B cell (primary cell): ENCODE results near the gene ACP7. TPM values are rescaled to one million over a fixed set of nuclear protein-coding genes. Genes with fewer than 3 reads are reported as not detected.

Source experiments
- ATAC-seq: fragments of 200-7000 bp; cut with Tn5 transposase; one replicate; pipeline ENCODE4 v1.10.0; 2021; ENCODE audit warnings: low read depth, mild to moderate bottlenecking, moderate number of reproducible peaks, moderate library complexity
- CTCF ChIA-PET: fragments of 350-600 bp; sonication (Branson Sonifier 250); formaldehyde crosslinking; loops from one replicate; lab custom pipeline; 2021; ENCODE audit warnings: antibody characterized with exemption, inconsistent platforms; lab: Charles Lee
- POLR2A ChIA-PET: fragments of 350-600 bp; sonication (Branson Sonifier 250); formaldehyde crosslinking; loops from one replicate; lab custom pipeline; 2021; ENCODE audit warnings: antibody characterized with exemption; lab: Charles Lee
- DNase-seq: peaks from one replicate; pipeline ENCODE4 v3.0.0; 2013
- H2AFZ ChIP-seq: 2 replicates; pipeline ENCODE4 v1.6.1; 2012; ENCODE audit warnings: mild to moderate bottlenecking, low read depth, low read length; ENCODE audit not compliant: insufficient read depth, poor library complexity, severe bottlenecking
- H3K27ac ChIP-seq, 2 donors: 1 replicate in 1 of 2; 2 replicates in 1 of 2; pipeline ENCODE4 v1.5.1; 2012 to 2013; ENCODE audit warnings: low read length in 2 of 2, mild to moderate bottlenecking in 2 of 2, moderate library complexity in 1 of 2
- H3K27me3 ChIP-seq, 4 experiments: fragments of 200-600 bp in 1 of 4; sonication (generic) in 1 of 4; replicated peaks in 1 of 4; 1 replicate in 2 of 4; 2 replicates in 2 of 4; pipeline versions ENCODE4 v1.6.1 to v1.7.0; 2013 to 2016; ENCODE audit warnings: low read length in 3 of 4, mild to moderate bottlenecking in 2 of 4, mixed read lengths in 1 of 4, moderate library complexity in 1 of 4; ENCODE audit not compliant: insufficient read depth in 4 of 4, control insufficient read depth in 3 of 4; ENCODE audit errors: control extremely low read depth in 1 of 4
- H3K36me3 ChIP-seq, 2 experiments: replicated peaks in 1 of 2; 1 replicate in 1 of 2; 2 replicates in 1 of 2; pipeline versions ENCODE4 v1.6.1 to v1.7.1; 2013; ENCODE audit warnings: low read length in 1 of 2; ENCODE audit not compliant: insufficient read depth in 2 of 2, control insufficient read depth in 1 of 2; ENCODE audit errors: control extremely low read depth in 1 of 2, extremely low read depth in 1 of 2
- H3K4me1 ChIP-seq, 2 donors: fragments of 200-600 bp in 1 of 2; sonication (generic) in 1 of 2; 1 replicate in 1 of 2; 2 replicates in 1 of 2; pipeline versions ENCODE4 v1.5.1 to v1.6.1; 2013 to 2017; ENCODE audit warnings: low read length in 2 of 2; ENCODE audit not compliant: control insufficient read depth in 2 of 2, insufficient read depth in 2 of 2
- H3K4me2 ChIP-seq: replicated peaks from 2 replicates; pipeline ENCODE3; 2012; ENCODE audit warnings: mild to moderate bottlenecking, low read depth, low read length; ENCODE audit not compliant: poor library complexity, severe bottlenecking
- H3K4me3 ChIP-seq, 5 experiments: fragments of 200-600 bp in 1 of 5; sonication (generic) in 1 of 5; 1 replicate in 3 of 5; 2 replicates in 2 of 5; pipeline versions ENCODE4 v1.5.1 to v1.7.0; 2011 to 2016; ENCODE audit warnings: low read length in 4 of 5, mild to moderate bottlenecking in 4 of 5, low read depth in 2 of 5, control low read depth in 1 of 5, moderate library complexity in 1 of 5; ENCODE audit not compliant: insufficient read depth in 1 of 5; ENCODE audit errors: control extremely low read depth in 1 of 5, extremely low read depth in 1 of 5
- H3K79me2 ChIP-seq: fragments of 200-600 bp; sonication (generic); one replicate; pipeline ENCODE4 v1.6.0; 2016; ENCODE audit warnings: low read length; ENCODE audit not compliant: control insufficient read depth, insufficient read depth
- H3K9ac ChIP-seq: fragments of 200-600 bp; sonication (generic); 2 replicates; pipeline ENCODE4 v1.6.1; 2017; ENCODE audit warnings: mild to moderate bottlenecking, low read length, moderate library complexity
- H3K9me3 ChIP-seq, 3 donors: one replicate each; pipeline versions ENCODE4 v1.6.1 to v1.7.1; 2013; ENCODE audit warnings: low read length in 2 of 3; ENCODE audit not compliant: control insufficient read depth in 2 of 3, insufficient read depth in 1 of 3; ENCODE audit errors: control extremely low read depth in 1 of 3
- H4K20me1 ChIP-seq: 2 replicates; pipeline ENCODE4 v1.6.0; 2012; ENCODE audit warnings: mild to moderate bottlenecking, low read length; ENCODE audit not compliant: insufficient read depth, control insufficient read depth, poor library complexity, severe bottlenecking
- H3K27ac Mint-ChIP-seq: one replicate; pipeline ENCODE4 v1.8.0; 2021; ENCODE audit warnings: mixed read lengths
- H3K27me3 Mint-ChIP-seq: one replicate; pipeline ENCODE4 v1.8.0; 2021; ENCODE audit warnings: mixed read lengths
- H3K4me1 Mint-ChIP-seq: one replicate; pipeline ENCODE4 v1.8.0; 2021; ENCODE audit warnings: mixed read lengths
- H3K4me3 Mint-ChIP-seq: one replicate; pipeline ENCODE4 v1.8.0; 2021; ENCODE audit warnings: mixed read lengths
- H3K9me3 Mint-ChIP-seq: one replicate; pipeline ENCODE4 v1.8.0; 2022; ENCODE audit warnings: mixed read lengths; ENCODE audit not compliant: insufficient read depth
- EZH2 ChIP-seq: IDR thresholded peaks from 2 replicates; pipeline ENCODE4 v1.6.1; 2012; ENCODE audit warnings: borderline replicate concordance, low read depth, mild to moderate bottlenecking, moderate library complexity, low read length; ENCODE audit not compliant: insufficient read depth, poor library complexity, severe bottlenecking
- WGBS: methylation state at CpG from one replicate; pipeline ENCODE4 v1.1.5; 2013; ENCODE audit warnings: missing lambda C conversion rate; ENCODE audit not compliant: insufficient coverage; 5-methylcytosine and 5-hydroxymethylcytosine counted together
- intact Hi-C: fragments of 100-400 bp; cut with micrococcal nuclease; formaldehyde crosslinking; loops from one replicate; pipeline ENCODE4 v1.10.0; 2022
- polyA plus RNA-seq: library from polyadenylated mRNA; depleted of rRNA; stranded (reverse); fragments of >200 nt; gene quantifications from 2 replicates; pipeline ENCODE4 v1.2.3, GENCODE V29; 2012
- total RNA-seq, 2 donors: library from RNA; stranded (reverse); fragments of 120-200 nt in 1 of 2; gene quantifications; 1 replicate in 1 of 2; 2 replicates in 1 of 2; pipeline versions ENCODE4 v1.2.3 to v1.2.4, GENCODE V29; 2013 to 2022
- TF ChIP-seq, protein P1 (sequence below): fragments of 200-600 bp; IDR thresholded peaks from one replicate; pipeline ENCODE4 v1.8.0; 2022; ENCODE audit warnings: antibody characterized with exemption, mild to moderate bottlenecking

Gene ACP7
- total and polyA plus RNA-seq, 2 donors (not counting 1 experiment from before 2014, with no cell fraction given) = not detected

DNA sequence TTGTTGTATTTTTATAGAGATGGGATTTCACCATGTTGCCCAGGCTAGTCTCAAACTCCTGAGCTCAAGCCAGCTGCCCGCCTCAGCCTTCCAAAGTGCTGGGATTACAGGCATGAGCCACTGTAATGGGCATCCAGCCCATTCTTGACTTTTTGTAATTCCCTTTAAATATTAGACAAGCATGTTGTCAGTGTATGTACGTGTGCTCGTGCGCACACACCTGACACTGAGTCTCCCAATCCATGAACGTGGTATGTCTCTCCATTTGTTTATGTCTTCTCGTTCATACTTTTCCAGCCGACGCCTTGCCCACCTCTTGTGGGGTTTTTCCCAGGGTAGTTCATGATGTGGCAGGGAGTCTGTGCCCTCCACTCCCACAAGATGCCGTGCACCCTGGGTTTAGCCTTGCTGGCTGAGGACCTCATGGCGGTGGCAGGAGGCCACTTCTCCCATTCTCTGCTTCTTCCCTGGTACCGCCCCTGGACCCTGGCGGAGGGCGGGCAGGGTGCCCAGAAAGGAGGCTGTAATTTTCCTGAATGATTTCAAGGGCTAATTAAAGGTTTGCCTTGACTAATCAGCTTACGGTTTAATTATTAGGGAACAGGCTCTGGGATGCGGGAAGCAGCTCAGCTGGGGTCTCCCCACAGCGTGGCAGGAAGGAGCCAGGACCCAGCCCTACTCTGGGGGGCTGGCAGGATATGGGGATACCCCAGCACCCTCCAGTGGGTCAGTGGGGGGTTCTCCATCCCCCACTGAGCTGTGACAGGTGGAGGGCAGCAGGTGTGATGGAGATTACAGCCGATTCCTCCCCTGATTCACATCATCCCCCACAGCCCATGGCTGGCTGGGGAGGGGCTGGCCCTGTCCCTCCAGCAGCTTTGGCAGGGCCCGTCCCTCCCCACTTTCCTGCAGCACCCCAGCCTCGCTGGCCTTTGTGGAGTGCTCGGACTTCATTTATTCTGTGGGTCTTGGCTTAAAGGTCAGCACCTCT is 54.3 kb downstream of the ACP7 start:
- Histone ChIP-seq H3K36me3 (no peaks in the 10 kb centered on the region), H3K27me3 (no peaks in the 10 kb centered on the region), H3K9me3 (no peaks in the 10 kb centered on the region), H3K4me1 (no peaks in the 10 kb centered on the region), H4K20me1 (peaks cover 54% of the 10 kb centered on the region), H3K27ac (no peak overlapping the region), H3K79me2 (peaks cover 95% of the 10 kb centered on the region), H3K4me3 (no peak overlapping the region), H2AFZ (no peak overlapping the region), H3K4me2 (no peak overlapping the region), H3K9ac (no peak overlapping the region)
- Mint-ChIP-seq H3K27me3 (no peaks in the 10 kb centered on the region), H3K27ac (no peak overlapping the region), H3K9me3 (no peaks in the 10 kb centered on the region), H3K4me1 (peaks cover 19% of the 10 kb centered on the region), H3K4me3 (no peak overlapping the region)
- ChIA-PET POLR2A (no interaction called here), CTCF (no interaction called here)
- intact Hi-C loops = no loop called here
- TF ChIP-seq, protein P1, sequence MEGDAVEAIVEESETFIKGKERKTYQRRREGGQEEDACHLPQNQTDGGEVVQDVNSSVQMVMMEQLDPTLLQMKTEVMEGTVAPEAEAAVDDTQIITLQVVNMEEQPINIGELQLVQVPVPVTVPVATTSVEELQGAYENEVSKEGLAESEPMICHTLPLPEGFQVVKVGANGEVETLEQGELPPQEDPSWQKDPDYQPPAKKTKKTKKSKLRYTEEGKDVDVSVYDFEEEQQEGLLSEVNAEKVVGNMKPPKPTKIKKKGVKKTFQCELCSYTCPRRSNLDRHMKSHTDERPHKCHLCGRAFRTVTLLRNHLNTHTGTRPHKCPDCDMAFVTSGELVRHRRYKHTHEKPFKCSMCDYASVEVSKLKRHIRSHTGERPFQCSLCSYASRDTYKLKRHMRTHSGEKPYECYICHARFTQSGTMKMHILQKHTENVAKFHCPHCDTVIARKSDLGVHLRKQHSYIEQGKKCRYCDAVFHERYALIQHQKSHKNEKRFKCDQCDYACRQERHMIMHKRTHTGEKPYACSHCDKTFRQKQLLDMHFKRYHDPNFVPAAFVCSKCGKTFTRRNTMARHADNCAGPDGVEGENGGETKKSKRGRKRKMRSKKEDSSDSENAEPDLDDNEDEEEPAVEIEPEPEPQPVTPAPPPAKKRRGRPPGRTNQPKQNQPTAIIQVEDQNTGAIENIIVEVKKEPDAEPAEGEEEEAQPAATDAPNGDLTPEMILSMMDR = no peak
- TF ChIP-seq EZH2 = no peak
- DNase-seq (no peak), ATAC-seq (no peak)
- over 99% methylated on average over 14 of the region's 20 CpGs for WGBS

DNA sequence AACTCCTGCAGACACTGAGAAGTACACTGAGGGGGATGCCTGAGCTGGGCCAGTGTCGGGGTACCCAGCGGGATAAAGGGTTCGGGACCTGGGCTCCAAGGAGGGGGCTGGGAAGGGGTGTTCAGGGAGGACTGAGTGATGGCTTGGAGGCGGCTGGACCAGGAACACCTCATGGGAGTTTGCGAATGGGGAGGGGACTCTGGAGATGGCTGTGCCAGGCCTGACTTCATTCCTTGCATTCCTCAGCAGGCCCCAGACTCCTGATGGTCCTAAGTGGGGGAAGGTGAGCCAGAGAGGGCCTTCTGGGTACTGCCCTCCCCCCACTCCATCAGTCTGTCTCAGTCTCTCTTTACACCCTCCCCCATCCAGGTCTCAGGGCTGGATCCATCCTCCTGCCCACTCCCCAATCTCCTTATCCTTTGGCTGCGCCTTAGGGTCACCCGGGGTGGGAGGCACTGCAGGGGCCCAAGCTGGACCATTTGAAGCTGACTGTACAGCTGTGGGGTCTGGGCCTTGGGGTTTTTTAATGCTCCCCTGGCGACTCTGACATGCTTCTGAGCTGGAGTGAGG is 55.2 kb downstream of the ACP7 start:
- H3K4me3 Mint-ChIP-seq = no peak overlapping the region
- ChIA-PET POLR2A (no interaction called here), CTCF (no interaction called here)
- Histone ChIP-seq H2AFZ (no peak overlapping the region), H3K79me2 (peaks cover 86% of the 10 kb centered on the region), H3K4me2 (no peak overlapping the region), H3K9me3 (no peaks in the 10 kb centered on the region), H3K4me3 (no peak overlapping the region), H3K9ac (no peak overlapping the region), H3K4me1 (no peaks in the 10 kb centered on the region), H4K20me1 (peaks cover 52% of the 10 kb centered on the region), H3K36me3 (no peaks in the 10 kb centered on the region), H3K27ac (no peak overlapping the region), H3K27me3 (no peaks in the 10 kb centered on the region)
- DNase-seq (no peak), ATAC-seq (no peak)
- TF ChIP-seq, protein P1 = no peak
- no peak for TF ChIP-seq EZH2
- no peak overlapping the region for H3K27ac Mint-ChIP-seq
- intact Hi-C loops = no loop called here
- WGBS = 100% methylated on average over 6 of the region's 8 CpGs
- no peaks in the 10 kb centered on the region for H3K27me3 Mint-ChIP-seq
- H3K9me3 Mint-ChIP-seq = no peaks in the 10 kb centered on the region
- peaks cover 22% of the 10 kb centered on the region for H3K4me1 Mint-ChIP-seq
